ENCODE data around the gene MRGPRF.

MRGPRF gene

GRCh38 chr11:69007975-69008381, 5.1 kb downstream of the MRGPRF start (continued):
- no peak for TF ChIP-seq ZNF837 (tag by site-specific recombination; IDR thresholded peaks at IDR 0.05)
- no peak for TF ChIP-seq ZNF704 (tag by site-specific recombination; IDR thresholded peaks at IDR 0.05)

GRCh38 chr11:69006816-69007215, 6.2 kb downstream of the MRGPRF start:
- CTCF ChIA-PET, result no interaction called here
- H3K4me3 ChIP-seq (ENCODE audit: low read depth, low read length), result no peak overlapping the region
- POLR2A ChIA-PET, result no interaction called here
- H3K36me3 ChIP-seq (ENCODE audit: control insufficient read depth in 2 of 2, insufficient read depth in 1 of 2, low read length in 2 of 2), result no peaks in the 10 kb centered on the region
- H3K27ac ChIP-seq (ENCODE audit: extremely low read depth, low read depth, low read length), result no peak overlapping the region
- H3K4me1 ChIP-seq (ENCODE audit: control insufficient read depth, insufficient read depth, low read length), result no peaks in the 10 kb centered on the region
- TF ChIP-seq ZNF571 (tag by site-specific recombination; IDR thresholded peaks at IDR 0.05), result no peak
- TF ChIP-seq ZNF488 (tag by site-specific recombination; IDR thresholded peaks at IDR 0.05), result no peak
- TF ChIP-seq ZBTB17 (tag by site-specific recombination; IDR thresholded peaks at IDR 0.05), result no peak
- no peak for TF ChIP-seq BCL6B (tag by site-specific recombination; IDR thresholded peaks at IDR 0.05)
- TF ChIP-seq PRDM1 (tag by site-specific recombination; IDR thresholded peaks at IDR 0.05), result no peak
- TF ChIP-seq ZNF341 (tag by site-specific recombination; IDR thresholded peaks at IDR 0.05; ENCODE audit: low read depth), result no peak
- TF ChIP-seq ZBTB8A (tag by site-specific recombination; IDR thresholded peaks at IDR 0.05), result no peak
- no peak for TF ChIP-seq ZBTB10 (tag by site-specific recombination; IDR thresholded peaks at IDR 0.05)
- TF ChIP-seq REST (tag by site-specific recombination; IDR thresholded peaks at IDR 0.05), result no peak
- TF ChIP-seq ZNF18 (tag by site-specific recombination; IDR thresholded peaks at IDR 0.05), result no peak
- TF ChIP-seq MZF1 (tag by site-specific recombination; IDR thresholded peaks at IDR 0.05; ENCODE audit: borderline replicate concordance), result no peak
- no peak for TF ChIP-seq ZNF561 (tag by site-specific recombination; IDR thresholded peaks at IDR 0.05; ENCODE audit: borderline replicate concordance)
- no peak for TF ChIP-seq ZNF843 (tag by site-specific recombination; IDR thresholded peaks at IDR 0.05)
- no peak for TF ChIP-seq ZNF157 (tag by site-specific recombination; IDR thresholded peaks at IDR 0.05)
- TF ChIP-seq ZNF623 (tag by site-specific recombination; IDR thresholded peaks at IDR 0.05), result no peak
- no peak for TF ChIP-seq ZNF19 (tag by site-specific recombination; IDR thresholded peaks at IDR 0.05; ENCODE audit: low read depth)
- no peaks in the 10 kb centered on the region for H3K9me3 ChIP-seq (ENCODE audit: control insufficient read depth, insufficient read depth, low read depth, low read length)
